ENCODE results near the gene GPS1.

The GPS1 gene

GRCh38 chr17:82013772-82014321 lies 37.9 kb upstream of the GPS1 start:
- no peak for DNase-seq (ENCODE audit: low read depth, low spot score)
- no peak overlapping the region for H3K4me3 ChIP-seq (ENCODE audit: low read length)

- DNase-seq (ENCODE audit: low read depth, low spot score) = no peak
- H3K4me3 ChIP-seq (ENCODE audit: low read length) = no peak overlapping the region
Observed at GRCh38 chr17:82014432-82014831, 37.3 kb upstream of the GPS1 start.

- no peak for DNase-seq (ENCODE audit: low read depth, low spot score)
- no peak overlapping the region for H3K4me3 ChIP-seq (ENCODE audit: low read length)
Observed at GRCh38 chr17:82014971-82015310, 36.8 kb upstream of the GPS1 start.

GRCh38 chr17:82015311-82015971 lies 36.3 kb upstream of the GPS1 start:
- H3K4me3 ChIP-seq (ENCODE audit: low read length) = no peak overlapping the region
- no peak for DNase-seq (ENCODE audit: low read depth, low spot score)

GRCh38 chr17:82016061-82016874 lies 35.4 kb upstream of the GPS1 start:
- H3K4me3 ChIP-seq (ENCODE audit: low read length) = no peak overlapping the region
- DNase-seq (ENCODE audit: low read depth, low spot score) = no peak

GRCh38 chr17:82016875-82017459 lies 34.7 kb upstream of the GPS1 start:
- no peak overlapping the region for H3K4me3 ChIP-seq (ENCODE audit: low read length)
- no peak for DNase-seq (ENCODE audit: low read depth, low spot score)

- H3K4me3 ChIP-seq (ENCODE audit: low read length) = no peak overlapping the region
- no peak for DNase-seq (ENCODE audit: low read depth, low spot score)
Observed at GRCh38 chr17:82017612-82018151, 34.0 kb upstream of the GPS1 start.

GRCh38 chr17:82018152-82018988 lies 33.3 kb upstream of the GPS1 start:
- no peak for DNase-seq (ENCODE audit: low read depth, low spot score)
- no peak overlapping the region for H3K4me3 ChIP-seq (ENCODE audit: low read length)

- H3K4me3 ChIP-seq (ENCODE audit: low read length) = no peak overlapping the region
- no peak for DNase-seq (ENCODE audit: low read depth, low spot score)
Observed at GRCh38 chr17:82018989-82019689, 32.6 kb upstream of the GPS1 start.

- DNase-seq (ENCODE audit: low read depth, low spot score) = no peak
- H3K4me3 ChIP-seq (ENCODE audit: low read length) = no peak overlapping the region
Observed at GRCh38 chr17:82019690-82020571, 31.8 kb upstream of the GPS1 start.

- H3K4me3 ChIP-seq (ENCODE audit: low read length) = no peak overlapping the region
- DNase-seq (ENCODE audit: low read depth, low spot score) = no peak
Observed at GRCh38 chr17:82020572-82021106, 31.1 kb upstream of the GPS1 start.

GRCh38 chr17:82021107-82021899 lies 30.4 kb upstream of the GPS1 start:
- H3K4me3 ChIP-seq (ENCODE audit: low read length) = peak overlapping the region; percentile 84
- peak; percentile 47 for DNase-seq (ENCODE audit: low read depth, low spot score)

GRCh38 chr17:82021900-82022309 lies 29.8 kb upstream of the GPS1 start:
- DNase-seq (ENCODE audit: low read depth, low spot score) = no peak
- peak overlapping the region; percentile 84 for H3K4me3 ChIP-seq (ENCODE audit: low read length)

- no peak for DNase-seq (ENCODE audit: low read depth, low spot score)
- peak within 1 kb of the TSS; percentile 84 for H3K4me3 ChIP-seq (ENCODE audit: low read length)
Observed at GRCh38 chr17:82022310-82022980, 29.3 kb upstream of the GPS1 start, which contains the start of gene CENPX. Gene CENPX, minus strand, starts transcription at chr17:82022878. Its CDS starts 17 bp downstream, at chr17:82022861.

GRCh38 chr17:82022981-82023446 lies 28.7 kb upstream of the GPS1 start, which contains the start of gene LRRC45:
Gene LRRC45, plus strand, starts transcription at chr17:82023305. Its CDS starts 339 bp downstream, at chr17:82023644.
- peak within 1 kb of the TSS; percentile 84 for H3K4me3 ChIP-seq (ENCODE audit: low read length)
- DNase-seq (ENCODE audit: low read depth, low spot score) = peak; percentile 99

Measured in Jurkat, Clone E6-1 (cell line).